Cardiac septum (tissue), 1 donor: ENCODE results near the gene UGT1A4. TPM values are rescaled to one million over a fixed set of nuclear protein-coding genes. Genes with fewer than 3 reads are reported as not detected.

Experiments
- DNase-seq: peaks from one replicate; pipeline ENCODE4 v3.0.0-alpha.2; 2020; ENCODE audit warnings: low spot score
- intact Hi-C: fragments of 100-400 bp; cut with DNase I; formaldehyde crosslinking; loops from one replicate; pipeline ENCODE4 v1.14.0; 2022
- total RNA-seq: library from RNA; stranded (reverse); fragmentation: NEBNext Ultra II Directional; extraction: Animal tissue kit (Norgen Biotek cat#: 25700); gene quantifications from one replicate; pipeline ENCODE4 v1.2.1, GENCODE V29; 2021
- donor health status: DM: no; HTN: no; CAD: no.

Gene UGT1A4
- total RNA-seq, 1 donor from 2014 or later, result not detected

DNA sequence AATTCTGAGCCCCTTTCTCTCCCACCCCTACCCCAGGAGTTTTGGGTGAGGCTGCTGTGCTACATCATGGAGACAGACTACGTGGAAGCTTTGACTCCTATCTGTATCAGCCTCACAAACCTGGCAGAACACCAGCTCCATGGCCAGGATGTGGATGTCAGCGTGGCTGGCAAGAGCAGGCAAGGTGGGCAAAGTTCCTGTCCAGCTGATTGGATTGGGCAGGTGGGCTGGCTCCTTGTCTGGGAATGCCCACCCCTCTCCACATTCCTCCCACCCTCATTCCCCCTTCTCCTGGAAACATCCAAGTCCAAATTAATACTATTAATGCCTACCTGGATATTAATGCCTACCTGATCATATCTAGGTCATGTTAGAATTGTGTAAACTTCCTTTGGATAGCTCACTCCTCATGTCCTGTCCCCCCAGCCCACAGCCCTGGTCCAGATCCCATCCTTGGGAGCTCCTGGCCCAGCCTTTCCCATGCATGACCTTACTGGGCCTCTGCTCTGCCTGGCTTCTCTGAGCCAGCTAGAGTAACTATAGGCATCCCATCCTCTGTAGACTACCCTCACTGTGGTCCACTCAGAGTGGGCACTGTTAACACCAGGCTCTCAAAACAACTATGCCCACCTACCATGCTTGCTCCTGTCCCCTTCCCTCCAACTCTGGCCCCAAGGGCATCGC lies 83.7 kb downstream of the UGT1A4 start:
- DNase-seq, result no peak
- intact Hi-C loops, result no loop called here

DNA sequence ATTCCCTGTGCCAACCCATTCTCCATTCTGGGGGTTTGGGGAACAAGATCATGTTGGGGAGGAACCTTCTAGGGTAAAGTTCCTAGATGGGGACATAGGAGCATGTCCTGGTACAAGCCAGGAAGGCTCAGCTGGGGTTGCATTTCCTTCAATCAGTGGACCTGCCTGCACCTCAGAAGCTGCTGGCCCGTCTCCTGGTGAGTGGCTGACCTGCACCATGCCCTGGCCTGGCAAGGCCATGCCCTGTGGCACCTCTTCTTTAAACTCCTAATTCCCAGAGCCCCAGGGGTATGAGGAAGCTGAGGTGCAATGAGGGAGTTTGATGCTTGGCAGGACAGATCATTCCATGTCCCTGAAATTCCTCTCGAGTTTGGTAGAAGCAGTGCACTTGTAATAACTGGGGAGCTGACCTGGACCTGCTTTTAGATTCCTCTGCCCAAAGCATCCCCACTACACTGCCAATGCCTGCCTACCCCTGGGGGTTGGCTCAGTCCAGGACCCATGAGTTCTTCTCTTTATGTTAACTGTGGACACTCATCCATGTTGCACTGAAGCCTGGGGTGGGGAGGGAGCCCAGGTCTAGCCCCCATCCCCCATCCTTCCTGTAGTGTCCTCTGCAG lies 84.9 kb downstream of the UGT1A4 start:
- intact Hi-C loops, result no loop called here
- DNase-seq, result no peak

GRCh38 chr2:233803994-233804393 lies 85.5 kb downstream of the UGT1A4 start:
- DNase-seq, result no peak
- intact Hi-C loops, result no loop called here

DNA sequence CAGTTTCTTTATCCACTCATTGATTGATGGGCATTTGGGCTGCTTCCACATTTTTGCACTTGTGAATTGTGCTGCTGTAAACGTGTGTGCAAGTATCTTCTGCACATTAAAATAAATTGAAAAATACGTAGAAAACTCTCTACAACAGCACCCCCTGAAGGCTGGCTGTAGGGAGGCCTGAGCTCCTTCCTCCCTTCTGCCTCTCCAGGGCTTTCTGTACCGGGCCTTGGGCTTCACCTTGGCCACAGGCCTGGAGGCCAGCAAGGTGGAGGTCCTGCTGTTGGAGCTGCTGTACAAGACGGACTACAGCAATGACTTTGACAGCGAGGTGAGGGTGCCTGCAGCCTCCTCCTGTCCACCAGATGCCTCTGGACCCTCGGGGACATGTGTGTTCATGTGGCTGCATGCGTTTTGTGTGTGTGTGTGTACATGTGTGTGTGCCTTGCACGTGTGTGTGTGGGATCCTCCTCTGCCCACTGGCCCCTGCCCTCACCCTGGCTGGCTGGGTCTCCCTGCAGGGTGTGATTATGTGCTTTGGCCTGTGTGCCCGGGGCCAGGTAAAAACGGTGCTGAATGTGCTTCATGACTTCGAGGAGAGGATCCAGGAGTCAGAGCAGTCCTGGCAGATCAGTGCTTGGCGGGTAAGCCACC lies 88.8 kb downstream of the UGT1A4 start:
- DNase-seq, result no peak
- intact Hi-C loops, result no loop called here

DNA sequence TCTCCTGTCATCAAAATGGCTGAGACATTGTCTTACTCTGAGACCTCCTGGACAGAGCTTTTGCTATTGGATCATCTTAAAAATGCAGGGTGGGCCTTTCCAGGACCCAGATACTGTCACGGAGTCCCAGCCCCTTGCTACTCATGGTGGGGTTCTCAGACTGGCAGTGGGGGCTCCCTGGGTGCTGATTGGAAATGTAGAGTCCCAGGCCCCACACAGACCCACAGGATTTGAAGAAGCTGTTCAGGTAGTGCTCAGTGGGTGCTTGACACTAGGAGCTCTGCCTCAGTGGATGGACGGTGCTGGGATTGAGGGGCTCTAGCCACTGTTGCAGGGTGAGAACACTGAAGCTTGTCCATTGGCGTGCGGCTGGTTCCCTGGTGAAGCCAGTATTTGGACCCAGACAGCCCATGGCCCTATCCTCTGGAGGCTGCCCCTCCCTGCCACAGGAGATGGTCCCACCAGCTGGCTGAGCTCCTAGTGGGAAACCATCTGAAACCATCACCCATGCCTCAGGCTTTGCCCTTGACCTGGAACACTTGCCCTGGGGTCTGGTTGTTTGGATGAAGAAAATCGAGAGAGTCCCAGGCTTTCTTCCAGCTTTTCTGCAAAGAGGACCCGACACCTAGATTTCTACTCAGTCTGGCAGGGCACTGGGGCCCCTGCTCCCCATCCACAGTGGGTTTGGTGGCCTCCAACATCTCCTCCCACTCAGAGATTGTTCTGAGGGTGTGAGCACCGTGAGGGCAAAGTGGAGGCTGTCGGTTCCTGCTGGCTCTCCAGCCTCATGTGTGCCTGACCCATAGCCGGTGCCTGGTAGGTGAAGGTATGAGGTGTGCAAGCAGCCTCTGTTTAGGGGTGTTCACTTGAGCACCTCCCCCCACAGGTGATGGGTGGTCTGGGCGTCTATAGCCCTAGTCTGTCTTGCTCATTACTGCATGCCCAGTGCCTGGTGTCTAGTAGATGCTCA lies 89.7 kb downstream of the UGT1A4 start:
- intact Hi-C loops, result no loop called here
- DNase-seq, result no peak

- intact Hi-C loops, result no loop called here
Observed at GRCh38 chr2:233810385-233810784, 91.8 kb downstream of the UGT1A4 start.

GRCh38 chr2:233811087-233811486 lies 92.6 kb downstream of the UGT1A4 start:
- DNase-seq, result peak; percentile 53
- intact Hi-C loops, result no loop called here

More at GRCh38 chr2:233810385-233810784, 91.8 kb downstream of the UGT1A4 start:
- no peak for DNase-seq

DNA sequence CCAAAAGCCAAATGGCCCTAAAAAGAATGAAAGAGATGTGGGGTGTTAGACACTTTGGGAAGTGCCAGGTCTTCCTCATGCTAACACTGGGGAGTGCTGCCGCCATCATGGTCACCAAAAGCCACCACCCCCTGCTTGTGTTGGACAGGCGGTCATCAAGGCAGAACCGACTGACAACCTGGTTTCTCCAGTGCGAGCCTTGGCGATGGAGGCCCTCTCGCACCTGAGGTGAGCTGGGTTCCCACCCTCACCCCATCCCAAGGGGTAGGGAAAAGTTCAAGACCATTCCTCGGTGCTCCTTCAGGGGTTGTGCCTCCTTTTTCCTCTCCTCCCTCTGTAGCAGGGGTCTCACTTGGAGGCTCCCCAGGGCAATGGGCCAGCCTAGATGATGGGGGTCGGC lies 93.2 kb downstream of the UGT1A4 start:
- DNase-seq, result peak; percentile 38
- intact Hi-C loops, result no loop called here

- peak; percentile 68 for DNase-seq
- intact Hi-C loops, result no loop called here
Observed at GRCh38 chr2:233813236-233814055, 94.9 kb downstream of the UGT1A4 start.

GRCh38 chr2:233814056-233814835 lies 95.7 kb downstream of the UGT1A4 start:
- intact Hi-C loops, result no loop called here
- peak; percentile 41 for DNase-seq

- intact Hi-C loops, result no loop called here
- DNase-seq, result no peak
Observed at GRCh38 chr2:233815861-233816260, 97.3 kb downstream of the UGT1A4 start.

DNA sequence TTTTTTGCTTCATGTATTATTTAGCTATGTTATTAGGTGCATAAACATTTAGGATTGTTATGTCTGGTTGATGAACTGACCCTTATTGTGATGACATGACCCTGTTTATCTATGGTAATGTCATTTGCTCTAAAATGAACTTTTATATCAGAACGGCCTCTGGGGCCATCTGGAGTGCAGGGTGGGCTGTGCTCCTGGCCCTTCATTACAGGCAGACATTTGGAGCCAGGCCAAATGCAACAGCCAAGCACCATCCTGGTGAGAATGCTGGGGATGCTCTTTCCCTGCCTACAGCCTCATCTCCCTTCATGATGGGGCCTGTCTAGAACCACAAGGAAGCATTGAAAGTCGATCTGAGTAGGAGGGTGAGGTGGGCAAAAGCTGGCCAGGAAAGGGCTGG lies 97.8 kb downstream of the UGT1A4 start:
- intact Hi-C loops, result no loop called here
- no peak for DNase-seq

GRCh38 chr2:233816771-233817170 lies 98.2 kb downstream of the UGT1A4 start:
- intact Hi-C loops, result no loop called here
- peak; percentile 63 for DNase-seq

GRCh38 chr2:233817361-233817911 lies 98.9 kb downstream of the UGT1A4 start:
- DNase-seq, result peak; percentile 53
- intact Hi-C loops, result no loop called here

GRCh38 chr2:233817995-233818638 lies 99.6 kb downstream of the UGT1A4 start:
- intact Hi-C loops, result no loop called here
- DNase-seq, result peak; percentile 60

DNA sequence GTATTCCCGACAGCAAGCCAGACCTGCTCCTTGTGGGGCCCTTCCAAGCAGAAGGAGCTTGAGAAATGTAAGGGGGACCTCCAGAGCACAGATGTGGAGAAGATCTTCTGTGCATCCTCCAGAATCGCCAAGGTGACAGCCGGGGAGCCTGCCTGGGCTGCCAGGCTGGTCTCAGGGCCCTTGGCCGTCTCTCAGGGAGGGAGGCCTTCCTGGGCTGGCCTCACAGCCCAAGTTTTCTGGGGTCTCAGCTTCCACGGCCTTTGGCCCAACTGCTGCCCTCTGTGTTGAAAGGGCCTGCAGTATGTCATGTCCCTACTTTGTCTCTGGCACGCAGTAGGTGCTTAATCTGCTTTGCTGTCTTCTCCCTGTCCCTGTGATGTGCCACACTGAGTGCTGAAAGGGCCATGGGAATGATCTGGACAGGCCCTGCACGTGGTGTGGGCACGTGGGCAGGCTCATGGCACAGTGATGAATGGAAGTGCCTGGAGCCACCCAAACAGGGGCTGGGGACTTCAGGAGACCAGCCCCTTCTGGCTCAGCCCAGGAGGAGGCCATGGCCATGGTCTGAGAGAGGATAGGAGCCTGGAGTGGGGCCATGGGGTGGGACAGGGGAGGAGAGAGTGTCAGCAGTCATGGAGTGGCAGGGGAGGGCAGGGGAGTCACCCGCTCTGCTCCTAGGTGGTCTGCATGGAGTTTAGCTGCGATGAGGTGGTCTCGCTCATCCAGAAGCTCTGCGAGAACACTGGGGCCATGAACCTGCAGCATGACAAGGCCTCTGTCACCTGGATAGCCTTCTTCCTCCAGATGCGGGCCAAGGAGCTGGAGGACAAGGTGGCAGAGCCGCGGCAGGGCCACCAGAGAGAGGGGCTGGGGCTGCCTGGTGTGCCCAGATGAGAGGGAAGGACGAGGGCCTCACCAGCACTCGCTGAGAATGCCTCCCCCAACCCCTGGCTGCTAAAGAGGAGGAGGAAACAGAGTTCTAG lies 100.4 kb downstream of the UGT1A4 start:
- intact Hi-C loops, result no loop called here
- DNase-seq, result peak; percentile 68
